ENCODE measurements around the gene UTP25.
"Not testable (repeated sequence)": the region's sequence is repeated elsewhere in the genome, so short reads cannot be mapped to it uniquely, and the experiment has no call there.

Gene UTP25

DNA sequence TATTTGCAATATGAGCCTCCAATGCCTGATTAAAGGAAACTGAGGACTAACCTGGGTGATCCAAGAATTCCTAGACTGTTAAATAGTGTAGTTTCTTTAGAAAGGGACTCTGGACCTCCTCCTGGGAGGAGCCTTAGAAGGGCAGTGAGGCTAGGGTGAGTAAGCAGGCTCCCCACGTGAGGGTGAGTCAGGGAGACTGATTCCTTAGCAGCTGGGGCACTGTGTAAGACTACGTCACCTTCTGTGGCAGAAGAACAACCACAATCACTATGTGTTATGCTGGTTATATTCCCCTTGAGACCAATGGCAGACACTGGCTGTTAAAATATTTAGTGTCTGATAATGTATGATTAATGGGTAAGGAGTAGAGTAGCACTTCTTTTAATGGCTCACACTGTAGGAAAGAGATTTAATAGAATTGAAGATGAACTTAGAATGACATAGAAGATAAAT, 56.9 kb downstream of the UTP25 start:
- Histone ChIP-seq H3K9me3 (ENCODE audit: control insufficient read depth, low read length) (no peaks in the 10 kb centered on the region), H2BK120ac (ENCODE audit: low read depth, low read length) (no peak overlapping the region), H3K4me3 (ENCODE audit: insufficient read depth in 1 of 2, low read depth in 1 of 2, low read length in 2 of 2) (peak overlapping the region in 1 of 2 experiments; percentile 52), H3K23ac (ENCODE audit: low read length in 2 of 2) (no peak overlapping the region), H3K4ac (ENCODE audit: low read depth in 1 of 2, low read length in 2 of 2) (no peak overlapping the region), H3K18ac (ENCODE audit: low read depth in 1 of 2, low read length in 2 of 2) (no peak overlapping the region), H2AK5ac (ENCODE audit: low read length, severe bottlenecking) (no peak overlapping the region), H2BK5ac (ENCODE audit: low read depth, low read length, poor library complexity, severe bottlenecking) (peak overlapping the region; percentile 93), H2BK12ac (ENCODE audit: low read length in 2 of 2) (no peak overlapping the region), H4K91ac (ENCODE audit: low read length) (no peak overlapping the region), H3K79me1 (replicated peaks; ENCODE audit: low read length, poor library complexity, severe bottlenecking) (no peaks in the 10 kb centered on the region), H3K4me2 (ENCODE audit: low read length, poor library complexity, severe bottlenecking) (peak overlapping the region; percentile 17), H3K27ac (ENCODE audit: low read length, poor library complexity, severe bottlenecking) (peak overlapping the region; percentile 96), H2AFZ (ENCODE audit: low read depth, low read length) (no peak overlapping the region), H3K4me1 (ENCODE audit: control insufficient read depth, insufficient read depth, low read depth, low read length) (peaks cover 4% of the 10 kb centered on the region), H3K9ac (ENCODE audit: low read length) (peak overlapping the region; percentile 87), H2BK15ac (ENCODE audit: low read depth, poor library complexity, severe bottlenecking) (no peak overlapping the region), H4K8ac (ENCODE audit: low read length) (no peak overlapping the region), H3K27me3 (ENCODE audit: control insufficient read depth in 1 of 2, insufficient read depth in 1 of 2, low read length in 2 of 2) (peaks cover 0 to 21% of the 10 kb centered on the region in 2 experiments), H3K36me3 (ENCODE audit: control insufficient read depth in 1 of 2, insufficient read depth in 2 of 2, low read depth in 1 of 2, low read length in 2 of 2) (no peaks in the 10 kb centered on the region), H3K14ac (ENCODE audit: low read length in 2 of 2) (no peak overlapping the region)
- peak; percentile 99 for DNase-seq
- WGBS: 0% methylated on average over 2 of the region's 2 CpGs

DNA sequence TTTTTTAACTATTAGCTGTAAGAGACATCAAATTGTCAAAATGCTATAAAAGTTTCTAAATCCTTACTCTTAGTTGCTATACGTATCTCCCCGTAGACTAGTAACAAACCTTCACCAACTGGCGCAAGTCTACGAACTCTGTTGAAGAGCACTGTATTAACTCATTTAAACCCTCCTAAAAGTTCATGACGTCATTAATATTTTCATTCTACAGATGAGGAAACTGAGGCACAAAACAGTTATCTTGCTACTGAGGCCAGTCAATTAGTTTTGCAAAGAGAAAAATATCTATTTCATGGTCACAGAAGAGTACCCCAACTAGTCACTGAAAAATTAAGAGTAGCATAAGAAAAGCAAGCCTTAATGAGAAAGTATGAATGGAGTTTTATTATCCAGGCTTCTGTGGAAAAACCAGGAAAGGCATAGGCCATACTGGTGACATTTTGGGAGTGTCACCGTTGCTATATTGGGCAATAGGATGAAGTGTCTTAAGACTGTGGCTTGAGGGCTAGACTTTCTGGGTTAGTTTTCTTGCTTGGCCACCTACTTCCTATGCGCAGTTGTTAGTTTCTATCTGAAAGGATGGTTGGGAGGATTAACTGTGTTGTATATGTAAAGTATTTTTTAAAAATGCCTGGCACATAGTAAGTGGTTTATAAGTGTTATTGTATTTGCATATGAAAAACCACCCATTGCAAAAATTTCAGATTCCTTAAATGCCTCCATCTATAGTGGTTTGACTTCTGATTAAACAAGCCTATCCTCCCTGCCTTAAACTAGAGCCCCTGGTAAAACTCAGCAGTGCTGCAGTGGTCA, 57.8 kb downstream of the UTP25 start:
- no peak overlapping the region for H3K18ac ChIP-seq (ENCODE audit: low read depth in 1 of 2, low read length in 2 of 2)
- H3K4me2 ChIP-seq (ENCODE audit: low read length, poor library complexity, severe bottlenecking): no peak overlapping the region
- H3K27me3 ChIP-seq (ENCODE audit: control insufficient read depth in 1 of 2, insufficient read depth in 1 of 2, low read length in 2 of 2): peaks cover 0 to 21% of the 10 kb centered on the region in 2 experiments
- peak overlapping the region; percentile 62 to 75 for H2BK12ac ChIP-seq (ENCODE audit: low read length in 2 of 2)
- no peak overlapping the region for H3K23ac ChIP-seq (ENCODE audit: low read length in 2 of 2)
- H4K8ac ChIP-seq (ENCODE audit: low read length): no peak overlapping the region
- no peak overlapping the region for H2BK15ac ChIP-seq (ENCODE audit: low read depth, poor library complexity, severe bottlenecking)
- H3K4ac ChIP-seq (ENCODE audit: low read depth in 1 of 2, low read length in 2 of 2): no peak overlapping the region
- WGBS: 98% methylated on average over 7 of the region's 7 CpGs
- no peak overlapping the region for H4K91ac ChIP-seq (ENCODE audit: low read length)
- H3K9me3 ChIP-seq (ENCODE audit: control insufficient read depth, low read length): no peaks in the 10 kb centered on the region
- no peak for DNase-seq
- H2AFZ ChIP-seq (ENCODE audit: low read depth, low read length): no peak overlapping the region
- H3K14ac ChIP-seq (ENCODE audit: low read length in 2 of 2): no peak overlapping the region
- H2AK5ac ChIP-seq (ENCODE audit: low read length, severe bottlenecking): peak overlapping the region; percentile 40
- H3K36me3 ChIP-seq (ENCODE audit: control insufficient read depth in 1 of 2, insufficient read depth in 2 of 2, low read depth in 1 of 2, low read length in 2 of 2): no peaks in the 10 kb centered on the region
- H2BK120ac ChIP-seq (ENCODE audit: low read depth, low read length): no peak overlapping the region
- peak overlapping the region; percentile 59 for H3K27ac ChIP-seq (ENCODE audit: low read length, poor library complexity, severe bottlenecking)
- no peak overlapping the region for H3K4me3 ChIP-seq (ENCODE audit: insufficient read depth in 1 of 2, low read depth in 1 of 2, low read length in 2 of 2)
- peaks cover 6% of the 10 kb centered on the region for H3K4me1 ChIP-seq (ENCODE audit: control insufficient read depth, insufficient read depth, low read depth, low read length)
- no peak overlapping the region for H2BK5ac ChIP-seq (ENCODE audit: low read depth, low read length, poor library complexity, severe bottlenecking)
- no peaks in the 10 kb centered on the region for H3K79me1 ChIP-seq (replicated peaks; ENCODE audit: low read length, poor library complexity, severe bottlenecking)
- H3K9ac ChIP-seq (ENCODE audit: low read length): no peak overlapping the region

GRCh38 chr1:209886219-209886536, 58.4 kb downstream of the UTP25 start:
- no peaks in the 10 kb centered on the region for H3K36me3 ChIP-seq (ENCODE audit: control insufficient read depth in 1 of 2, insufficient read depth in 2 of 2, low read depth in 1 of 2, low read length in 2 of 2)
- no peak overlapping the region for H3K4me2 ChIP-seq (ENCODE audit: low read length, poor library complexity, severe bottlenecking)
- H4K91ac ChIP-seq (ENCODE audit: low read length): no peak overlapping the region
- no peaks in the 10 kb centered on the region for H3K9me3 ChIP-seq (ENCODE audit: control insufficient read depth, low read length)
- DNase-seq: no peak
- peaks cover 6% of the 10 kb centered on the region for H3K4me1 ChIP-seq (ENCODE audit: control insufficient read depth, insufficient read depth, low read depth, low read length)
- no peak overlapping the region for H3K4ac ChIP-seq (ENCODE audit: low read depth in 1 of 2, low read length in 2 of 2)
- peak overlapping the region; percentile 39 for H2AK5ac ChIP-seq (ENCODE audit: low read length, severe bottlenecking)
- H4K8ac ChIP-seq (ENCODE audit: low read length): no peak overlapping the region
- no peak overlapping the region for H2BK15ac ChIP-seq (ENCODE audit: low read depth, poor library complexity, severe bottlenecking)
- no peak overlapping the region for H3K27ac ChIP-seq (ENCODE audit: low read length, poor library complexity, severe bottlenecking)
- H3K9ac ChIP-seq (ENCODE audit: low read length): no peak overlapping the region
- no peak overlapping the region for H3K4me3 ChIP-seq (ENCODE audit: insufficient read depth in 1 of 2, low read depth in 1 of 2, low read length in 2 of 2)
- no peak overlapping the region for H2AFZ ChIP-seq (ENCODE audit: low read depth, low read length)
- no peaks in the 10 kb centered on the region for H3K79me1 ChIP-seq (replicated peaks; ENCODE audit: low read length, poor library complexity, severe bottlenecking)
- peaks cover 0 to 16% of the 10 kb centered on the region in 2 experiments for H3K27me3 ChIP-seq (ENCODE audit: control insufficient read depth in 1 of 2, insufficient read depth in 1 of 2, low read length in 2 of 2)
- no CpG with 5 or more reads among the region's 1 CpG for WGBS
- H3K14ac ChIP-seq (ENCODE audit: low read length in 2 of 2): no peak overlapping the region
- no peak overlapping the region for H3K18ac ChIP-seq (ENCODE audit: low read depth in 1 of 2, low read length in 2 of 2)
- H2BK12ac ChIP-seq (ENCODE audit: low read length in 2 of 2): peak overlapping the region in 1 of 2 experiments; percentile 62
- no peak overlapping the region for H3K23ac ChIP-seq (ENCODE audit: low read length in 2 of 2)
- H2BK120ac ChIP-seq (ENCODE audit: low read depth, low read length): no peak overlapping the region
- no peak overlapping the region for H2BK5ac ChIP-seq (ENCODE audit: low read depth, low read length, poor library complexity, severe bottlenecking)

- H2BK120ac ChIP-seq (ENCODE audit: low read depth, low read length); H3K79me1 ChIP-seq (replicated peaks; ENCODE audit: low read length, poor library complexity, severe bottlenecking); H3K14ac ChIP-seq (ENCODE audit: low read length in 2 of 2); H2BK12ac ChIP-seq (ENCODE audit: low read length in 2 of 2); H3K23ac ChIP-seq (ENCODE audit: low read length in 2 of 2); H3K18ac ChIP-seq (ENCODE audit: low read depth in 1 of 2, low read length in 2 of 2); H2AFZ ChIP-seq (ENCODE audit: low read depth, low read length); H3K4me2 ChIP-seq (ENCODE audit: low read length, poor library complexity, severe bottlenecking); H2BK15ac ChIP-seq (ENCODE audit: low read depth, poor library complexity, severe bottlenecking); H3K9me3 ChIP-seq (ENCODE audit: control insufficient read depth, low read length); H3K27ac ChIP-seq (ENCODE audit: low read length, poor library complexity, severe bottlenecking); H4K91ac ChIP-seq (ENCODE audit: low read length); H3K4me1 ChIP-seq (ENCODE audit: control insufficient read depth, insufficient read depth, low read depth, low read length); H3K4ac ChIP-seq (ENCODE audit: low read depth in 1 of 2, low read length in 2 of 2); H3K4me3 ChIP-seq (ENCODE audit: insufficient read depth in 1 of 2, low read depth in 1 of 2, low read length in 2 of 2); H4K8ac ChIP-seq (ENCODE audit: low read length); H3K9ac ChIP-seq (ENCODE audit: low read length); H2BK5ac ChIP-seq (ENCODE audit: low read depth, low read length, poor library complexity, severe bottlenecking); H3K36me3 ChIP-seq (ENCODE audit: control insufficient read depth in 1 of 2, insufficient read depth in 2 of 2, low read depth in 1 of 2, low read length in 2 of 2); DNase-seq: not testable (repeated sequence)
- H3K27me3 ChIP-seq (ENCODE audit: control insufficient read depth in 1 of 2, insufficient read depth in 1 of 2, low read length in 2 of 2): peaks cover 0 to 11% of the 10 kb centered on the region in 2 experiments
- peak overlapping the region; percentile 43 for H2AK5ac ChIP-seq (ENCODE audit: low read length, severe bottlenecking)
- WGBS: 91% methylated on average over 30 of the region's 31 CpGs
Observed at GRCh38 chr1:209888291-209889076, 60.7 kb downstream of the UTP25 start.
